ENCODE results near the gene PLD1.
"Not testable (repeated sequence)": the region's sequence is repeated elsewhere in the genome, so short reads cannot be mapped to it uniquely, and the experiment has no call there.

The PLD1 gene

DNA sequence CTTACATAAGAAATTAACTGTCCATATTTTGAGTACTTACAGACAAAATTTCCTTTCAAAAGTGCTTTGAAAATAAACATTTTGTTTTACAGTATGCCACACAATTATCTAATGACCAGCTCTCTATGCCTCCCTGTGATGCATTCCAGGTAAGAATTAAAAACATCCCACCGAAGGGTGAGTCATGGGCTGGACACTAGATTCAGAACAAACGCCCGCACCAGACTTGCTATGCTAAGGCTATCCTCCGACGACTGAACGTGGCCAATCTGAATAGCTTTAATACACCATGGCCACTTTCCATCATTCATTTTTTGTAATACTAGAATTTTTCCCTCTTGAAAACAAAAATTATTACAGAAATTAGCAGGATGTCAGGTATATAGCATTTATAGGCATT is 210.3 kb downstream of the PLD1 start:
- DNase-seq: no peak

GRCh38 chr3:171598990-171599389 is 211.3 kb downstream of the PLD1 start:
- no peak for DNase-seq

DNA sequence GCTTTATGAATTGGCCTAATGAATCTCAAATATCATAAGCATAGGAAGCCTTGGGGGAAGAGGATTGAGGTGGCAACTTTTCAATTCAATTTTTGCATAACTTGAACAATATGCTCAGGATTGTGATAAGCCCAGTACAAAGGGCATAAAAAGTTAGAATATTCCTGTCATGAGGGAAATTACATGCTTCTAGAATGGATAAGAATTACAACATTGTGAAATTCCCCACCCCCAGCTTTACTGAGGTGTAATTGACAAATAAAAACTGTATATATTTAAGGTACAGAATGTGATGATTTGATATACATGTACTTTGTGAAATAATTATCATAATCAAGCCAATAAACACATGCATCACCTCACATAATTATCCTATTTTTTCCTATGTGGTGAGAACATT is 217.5 kb downstream of the PLD1 start:
- DNase-seq: no peak

- DNase-seq: no peak
These were observed 219.2 kb downstream of the PLD1 start for GRCh38 chr3:171591070-171591469.

- no peak for DNase-seq
These were observed 224.0 kb downstream of the PLD1 start for GRCh38 chr3:171586274-171586673.

GRCh38 chr3:171585039-171585438 is 225.2 kb downstream of the PLD1 start:
- no peak for DNase-seq

- DNase-seq: no peak
These were observed 226.2 kb downstream of the PLD1 start for GRCh38 chr3:171584100-171584499.

- no peak for DNase-seq
These were observed 235.6 kb downstream of the PLD1 start for GRCh38 chr3:171574556-171575240.

DNA sequence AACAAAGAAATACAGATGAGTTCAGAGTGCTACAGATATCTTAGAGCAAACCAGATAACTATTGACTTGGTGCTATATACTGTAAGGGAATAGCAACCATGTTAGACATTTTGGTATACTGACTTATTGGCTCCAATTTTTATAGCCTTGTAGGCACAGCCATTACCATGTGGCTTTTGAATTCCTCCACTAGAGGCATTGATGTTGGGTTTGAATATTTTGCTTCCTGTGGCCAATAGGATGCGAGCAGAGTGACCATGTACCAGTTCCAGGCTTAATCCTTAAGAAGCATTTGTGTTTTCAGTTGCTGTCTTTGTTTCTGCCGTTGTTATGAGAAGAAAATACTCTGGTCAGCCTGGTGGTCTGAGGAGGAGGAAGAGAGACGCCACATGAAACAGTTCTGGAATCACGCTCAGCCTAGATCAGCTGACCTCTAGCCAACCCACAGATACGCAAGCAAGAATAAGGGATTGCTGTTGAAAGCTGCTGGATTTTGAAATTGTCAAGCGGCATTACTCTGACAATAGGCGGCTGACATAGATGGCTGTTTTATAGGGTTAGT is 240.6 kb downstream of the PLD1 start:
- DNase-seq: no peak

GRCh38 chr3:171568766-171569165 is 241.5 kb downstream of the PLD1 start:
- DNase-seq: no peak

- peak in 2 of 5 donors; percentile 7 to 57 for DNase-seq
These were observed 243.4 kb downstream of the PLD1 start for GRCh38 chr3:171566803-171567422.

- DNase-seq: no peak
These were observed 244.7 kb downstream of the PLD1 start for GRCh38 chr3:171565481-171566058.

DNA sequence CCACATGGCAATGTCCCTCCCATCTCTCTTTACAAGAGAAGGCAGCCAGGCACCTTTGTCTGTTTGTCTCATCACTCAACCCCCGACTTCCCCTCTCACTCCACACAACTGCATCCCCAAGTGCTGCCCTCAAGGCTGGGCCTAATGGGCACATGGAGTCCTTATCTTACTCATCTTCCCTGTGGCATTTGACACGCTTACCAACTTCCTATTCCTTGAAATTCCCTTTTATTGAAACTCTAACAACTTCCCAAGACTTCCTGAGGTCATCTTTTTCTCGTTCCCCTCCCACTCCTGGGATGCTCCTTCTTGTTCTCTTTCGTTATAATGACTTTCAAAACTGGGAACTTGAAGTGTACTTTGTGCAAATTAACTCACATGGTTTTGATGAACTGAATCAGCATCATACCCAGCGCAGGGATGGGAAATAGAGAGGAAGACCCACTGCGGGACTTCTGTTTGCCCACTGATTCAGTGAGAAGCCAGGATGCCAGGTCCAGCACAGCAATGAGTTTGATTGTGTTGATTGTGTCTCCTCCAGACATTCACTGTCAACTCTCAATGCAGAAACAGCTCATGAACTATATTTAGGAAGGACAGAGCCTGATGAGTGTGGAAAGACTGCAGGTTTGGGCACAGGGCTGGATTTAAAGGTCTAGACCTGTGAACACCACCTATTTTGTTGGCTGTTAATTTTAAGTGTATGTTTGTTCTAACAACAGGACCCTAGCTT is 245.4 kb downstream of the PLD1 start:
- DNase-seq: no peak

GRCh38 chr3:171563298-171563697 is 247.0 kb downstream of the PLD1 start:
- DNase-seq: no peak

GRCh38 chr3:171562459-171562858 is 247.8 kb downstream of the PLD1 start:
- DNase-seq: not testable (repeated sequence)

- DNase-seq: peak in 1 of 5 donors; percentile 80
These were observed 248.5 kb downstream of the PLD1 start for GRCh38 chr3:171561596-171562323.

- no peak for DNase-seq
These were observed 250.7 kb downstream of the PLD1 start for GRCh38 chr3:171559586-171559985.

- no peak for DNase-seq
These were observed 252.0 kb downstream of the PLD1 start for GRCh38 chr3:171558188-171558696.

GRCh38 chr3:171557173-171557572 is 253.1 kb downstream of the PLD1 start:
- DNase-seq: no peak

GRCh38 chr3:171556574-171557145 is 253.6 kb downstream of the PLD1 start:
- no peak for DNase-seq

GRCh38 chr3:171556148-171556547 is 254.1 kb downstream of the PLD1 start:
- no peak for DNase-seq

DNA sequence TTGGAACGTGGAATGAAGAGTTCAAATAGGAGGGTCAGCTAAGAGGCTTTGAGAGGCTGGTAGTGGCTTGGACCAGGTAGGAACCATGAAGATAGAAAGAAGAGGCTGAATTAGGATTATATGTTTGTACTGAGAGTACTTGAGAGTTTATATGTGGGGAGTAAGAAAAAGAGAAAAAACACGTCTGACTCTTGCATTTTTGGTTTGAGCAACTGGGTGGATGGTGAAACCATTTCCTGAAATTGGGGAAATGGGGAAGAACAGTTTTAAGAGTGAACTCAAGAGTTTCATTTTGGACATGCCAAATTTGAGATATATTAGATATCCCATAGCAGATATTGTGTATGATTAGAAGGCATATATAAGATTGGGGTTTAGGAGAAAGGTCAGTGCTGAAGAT is 257.2 kb downstream of the PLD1 start:
- no peak for DNase-seq

Data from T-helper 1 cell (primary cell).